ENCODE data around the gene AKNA.
"Not testable (repeated sequence)": the region's sequence is repeated elsewhere in the genome, so short reads cannot be mapped to it uniquely, and the experiment has no call there.

GRCh38 chr9:114320710-114321109 is 67.1 kb downstream of the AKNA start:
- TF ChIP-seq POLR2AphosphoS5 (IDR thresholded peaks at IDR 0.05); EP300 (IDR thresholded peaks at IDR 0.05; ENCODE audit: low read depth): not testable (repeated sequence)
